Embryonic facial prominence (tissue), 1 donor: ENCODE measurements around the gene MICALL2.

Source experiments
- DNase-seq: peaks from one replicate; pipeline ENCODE4 v3.0.0-alpha.2; 2016; ENCODE audit errors: extremely low spot score

Gene MICALL2

GRCh38 chr7:1415389-1415990, 43.8 kb downstream of the MICALL2 start:
- no peak for DNase-seq

GRCh38 chr7:1413936-1414639, 45.2 kb downstream of the MICALL2 start:
- DNase-seq = no peak

GRCh38 chr7:1412322-1413261, 46.7 kb downstream of the MICALL2 start:
- DNase-seq = peak; percentile 42

GRCh38 chr7:1411414-1411813, 47.9 kb downstream of the MICALL2 start:
- no peak for DNase-seq

- no peak for DNase-seq
Measured at GRCh38 chr7:1410992-1411391, 48.3 kb downstream of the MICALL2 start.

- no peak for DNase-seq
Measured at GRCh38 chr7:1409555-1409954, 49.7 kb downstream of the MICALL2 start.

GRCh38 chr7:1408466-1408865, 50.8 kb downstream of the MICALL2 start:
- no peak for DNase-seq

GRCh38 chr7:1407892-1408291, 51.4 kb downstream of the MICALL2 start:
- DNase-seq = no peak

- DNase-seq = no peak
Measured at GRCh38 chr7:1404898-1405548, 54.2 kb downstream of the MICALL2 start.

- no peak for DNase-seq
Measured at GRCh38 chr7:1404460-1404809, 54.8 kb downstream of the MICALL2 start.

GRCh38 chr7:1403638-1404459, 55.4 kb downstream of the MICALL2 start:
- DNase-seq = peak; percentile 77

- DNase-seq = no peak
Measured at GRCh38 chr7:1402791-1403637, 56.3 kb downstream of the MICALL2 start.

GRCh38 chr7:1402110-1402790, 57.0 kb downstream of the MICALL2 start:
- no peak for DNase-seq

- DNase-seq = no peak
Measured at GRCh38 chr7:1401011-1401410, 58.3 kb downstream of the MICALL2 start.

- DNase-seq = no peak
Measured at GRCh38 chr7:1400371-1400770, 58.9 kb downstream of the MICALL2 start.

- no peak for DNase-seq
Measured at GRCh38 chr7:1397491-1398327, 61.6 kb downstream of the MICALL2 start.

- DNase-seq = no peak
Measured at GRCh38 chr7:1396195-1396594, 63.1 kb downstream of the MICALL2 start.

- no peak for DNase-seq
Measured at GRCh38 chr7:1395211-1396070, 63.8 kb downstream of the MICALL2 start.
